HG03565 (cell line): Measurements from ENCODE around the gene LOXHD1.

Experiments
- ATAC-seq: cut with Tn5 transposase; IDR thresholded peaks from one replicate; pipeline ENCODE4 v1.9.1; 2021; ENCODE audit warnings: mild to moderate bottlenecking, moderate library complexity; ENCODE audit not compliant: unreplicated experiment

LOXHD1 gene

DNA sequence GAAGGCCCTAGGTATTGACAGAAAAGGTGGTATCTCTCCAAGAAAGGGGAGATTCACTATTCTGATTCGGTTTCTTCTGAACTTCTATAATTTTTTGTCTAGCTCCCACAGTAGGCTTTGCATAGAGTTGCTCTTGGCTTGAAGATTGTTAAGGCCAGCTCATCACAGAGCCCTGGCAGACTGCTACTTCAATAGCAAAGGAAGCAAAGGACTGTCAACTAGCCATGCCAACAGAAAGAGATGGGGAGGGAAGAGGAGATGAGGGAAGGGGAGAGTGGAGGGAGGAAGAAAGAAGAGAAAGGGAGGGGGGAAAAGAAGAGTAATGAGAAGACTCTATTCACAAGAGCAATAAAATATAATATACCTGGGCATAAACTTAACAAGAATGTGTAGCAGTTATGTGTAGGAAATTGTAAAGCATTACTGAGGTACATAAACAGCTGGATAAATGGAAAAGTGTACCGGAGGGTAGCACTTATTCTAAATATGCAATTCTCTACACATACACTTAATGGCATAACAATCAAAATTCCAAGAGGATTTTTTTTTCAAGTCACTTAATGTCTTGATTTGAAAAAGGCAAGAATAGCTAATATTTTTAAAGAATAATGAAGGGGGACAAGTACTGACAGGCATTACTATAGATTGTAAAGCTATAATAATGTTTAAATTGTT, 102.5 kb downstream of the LOXHD1 start:
- ATAC-seq: no peak

- ATAC-seq: no peak
These were observed 106.4 kb downstream of the LOXHD1 start for GRCh38 chr18:46550609-46551008.

- ATAC-seq: no peak
These were observed 109.5 kb downstream of the LOXHD1 start for GRCh38 chr18:46547520-46547919.

DNA sequence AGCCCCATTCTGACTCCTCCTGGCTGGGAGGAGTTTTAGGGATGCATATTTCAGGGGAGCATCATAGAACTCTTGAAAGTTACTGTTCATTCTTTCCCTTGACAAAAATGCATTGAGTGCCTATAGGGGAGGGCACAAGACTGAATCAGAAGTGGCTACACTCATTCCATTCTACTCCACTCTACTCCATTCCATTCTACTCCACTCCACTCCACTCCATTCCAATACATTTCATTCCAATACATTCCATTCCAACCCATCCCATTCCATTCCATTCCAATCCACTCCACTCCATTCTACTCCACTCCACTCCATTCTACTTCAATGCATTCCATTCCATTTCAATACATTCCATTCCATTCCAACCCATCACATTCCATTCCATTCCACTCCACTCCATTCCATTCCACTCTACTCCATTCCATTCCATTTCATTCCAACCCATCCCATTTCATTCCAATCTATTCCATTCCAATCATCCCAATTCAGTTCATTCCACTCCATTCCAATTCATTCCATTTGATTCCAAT, 110.8 kb downstream of the LOXHD1 start:
- ATAC-seq: no peak

DNA sequence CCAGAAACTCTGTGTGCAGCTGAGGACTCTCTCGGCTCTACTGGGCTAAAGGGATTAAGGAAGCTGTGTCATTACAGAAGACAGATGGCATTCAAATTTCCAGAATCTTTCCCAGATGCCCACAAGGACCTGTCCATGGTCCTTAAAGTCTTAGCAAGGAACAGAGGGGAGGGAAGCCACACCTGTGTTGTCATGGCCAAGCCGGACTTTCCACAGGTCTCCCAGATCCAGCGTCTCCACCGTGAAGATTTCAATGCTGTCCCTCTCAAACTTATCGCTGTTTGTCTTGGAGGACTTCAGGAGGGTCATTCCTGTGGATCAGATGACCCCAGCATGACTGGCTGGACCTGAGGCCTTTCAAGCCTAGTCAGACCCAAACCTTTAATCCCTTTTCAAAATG, 114.5 kb downstream of the LOXHD1 start:
- no peak for ATAC-seq

DNA sequence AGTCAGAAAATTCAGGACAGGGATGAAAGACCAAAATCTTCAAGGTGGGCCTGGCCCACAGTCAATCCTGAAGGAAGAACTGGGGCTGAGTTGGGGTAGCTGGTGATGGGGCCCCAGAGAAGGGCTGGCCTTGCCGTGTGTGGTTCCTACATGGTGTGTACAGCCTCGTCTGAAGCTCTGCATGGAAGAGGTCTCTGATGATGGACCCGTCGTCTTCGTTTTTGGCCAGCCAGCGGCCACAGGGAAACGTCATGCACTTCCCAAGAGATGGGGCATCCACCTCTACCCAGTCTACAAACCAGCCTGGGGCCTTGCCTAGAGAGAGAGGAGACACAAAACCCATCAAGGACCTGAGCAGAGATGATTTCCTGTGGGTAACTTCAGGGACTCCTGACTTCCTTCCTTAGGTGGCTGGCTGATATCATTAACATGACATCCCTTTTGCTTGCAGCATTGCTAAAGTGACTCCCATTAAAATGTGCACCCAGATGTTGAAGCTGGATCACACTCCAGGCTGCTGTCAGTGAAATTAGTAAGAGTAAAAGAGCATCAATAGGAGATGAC, 115.3 kb downstream of the LOXHD1 start:
- no peak for ATAC-seq

DNA sequence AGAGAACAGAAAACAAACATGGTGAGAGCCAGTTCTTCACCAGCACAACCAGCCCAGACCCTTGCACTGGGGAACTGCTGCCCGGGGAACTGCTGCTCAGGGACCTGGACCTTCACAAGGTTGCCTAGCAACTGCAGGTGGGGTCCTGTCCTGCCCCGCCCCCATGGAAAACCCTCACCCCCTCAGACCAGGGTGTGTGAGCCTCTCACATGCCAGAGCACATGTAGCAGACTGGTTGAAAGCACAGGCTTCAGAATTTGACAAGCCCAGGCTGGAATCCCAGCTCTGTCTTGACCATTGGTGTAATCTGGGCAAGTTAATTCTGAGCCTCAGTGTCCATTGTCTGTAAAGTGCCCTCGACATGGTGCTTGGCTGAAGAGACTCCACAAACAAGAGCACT, 118.6 kb downstream of the LOXHD1 start:
- no peak for ATAC-seq

DNA sequence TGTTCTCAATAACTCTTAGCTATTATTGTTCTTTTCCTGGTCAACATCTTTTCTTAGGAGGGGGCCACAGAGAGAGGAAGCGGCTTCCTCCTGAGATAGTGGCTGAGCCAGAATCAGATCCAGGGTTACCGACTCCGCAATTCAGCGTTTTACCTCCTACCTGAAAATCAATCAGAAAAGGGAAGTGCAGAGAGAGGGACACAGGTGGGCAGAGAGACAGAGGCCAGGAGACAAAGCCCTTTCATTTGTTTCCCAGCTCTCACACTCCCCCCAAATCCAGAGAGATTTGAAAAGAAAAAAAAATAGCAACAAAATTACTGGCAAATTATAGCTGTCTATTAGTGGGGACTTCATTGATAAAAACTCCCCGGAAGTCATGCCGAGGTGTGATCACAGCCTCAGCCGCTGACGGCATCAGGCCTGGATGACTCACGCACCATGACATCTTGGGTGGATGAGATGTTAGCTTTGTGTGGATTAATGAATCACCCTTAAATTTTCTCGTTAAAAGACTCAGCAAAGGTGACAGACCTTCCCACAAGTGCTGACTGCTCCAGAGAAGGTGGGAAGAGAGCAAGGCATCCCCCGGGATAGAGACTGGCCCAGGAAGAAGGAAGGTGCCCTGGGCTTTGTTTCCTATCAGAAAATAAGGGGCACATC, 120.7 kb downstream of the LOXHD1 start:
- ATAC-seq: no peak

DNA sequence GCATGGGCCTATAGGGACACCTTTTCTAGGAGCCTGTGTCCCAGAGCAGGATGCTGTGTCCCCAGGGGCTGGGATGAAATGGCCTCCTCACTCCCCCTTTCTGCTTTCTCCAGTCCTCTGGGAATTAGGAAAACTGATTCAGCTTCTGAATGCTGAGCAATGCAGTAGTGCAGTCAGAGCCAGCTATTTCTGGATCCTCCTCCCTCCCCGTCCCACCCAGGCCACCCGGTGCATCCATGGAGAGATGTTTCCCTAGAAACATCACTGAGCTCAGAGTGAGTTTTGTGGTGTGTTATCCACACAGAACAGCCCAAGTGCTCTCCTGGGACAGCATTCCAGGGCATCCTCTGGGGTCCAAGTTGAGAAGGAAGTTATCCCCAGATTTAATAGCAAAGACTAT, 125.5 kb downstream of the LOXHD1 start:
- no peak for ATAC-seq

GRCh38 chr18:46528037-46528436, 129.0 kb downstream of the LOXHD1 start:
- ATAC-seq: no peak

DNA sequence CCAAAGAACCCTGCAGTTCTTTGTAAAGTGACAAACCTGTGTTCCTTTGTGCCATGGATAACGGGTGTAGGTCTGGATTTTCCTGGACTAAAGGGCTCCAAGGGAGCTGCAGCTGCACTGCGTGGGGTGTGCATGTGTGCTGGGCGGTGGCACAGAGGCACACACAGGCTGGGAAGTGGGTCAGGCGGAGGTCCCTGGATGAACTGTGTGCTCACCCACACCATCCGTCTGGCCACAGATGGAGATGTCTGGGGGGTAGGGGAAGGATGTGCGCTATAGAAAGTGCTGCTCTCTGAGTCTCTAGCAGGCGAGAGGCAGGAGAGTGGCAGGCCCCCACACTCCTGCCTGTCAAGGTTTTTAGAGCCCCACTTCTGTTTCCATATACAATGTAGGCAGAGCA, 137.2 kb downstream of the LOXHD1 start:
- ATAC-seq: no peak

DNA sequence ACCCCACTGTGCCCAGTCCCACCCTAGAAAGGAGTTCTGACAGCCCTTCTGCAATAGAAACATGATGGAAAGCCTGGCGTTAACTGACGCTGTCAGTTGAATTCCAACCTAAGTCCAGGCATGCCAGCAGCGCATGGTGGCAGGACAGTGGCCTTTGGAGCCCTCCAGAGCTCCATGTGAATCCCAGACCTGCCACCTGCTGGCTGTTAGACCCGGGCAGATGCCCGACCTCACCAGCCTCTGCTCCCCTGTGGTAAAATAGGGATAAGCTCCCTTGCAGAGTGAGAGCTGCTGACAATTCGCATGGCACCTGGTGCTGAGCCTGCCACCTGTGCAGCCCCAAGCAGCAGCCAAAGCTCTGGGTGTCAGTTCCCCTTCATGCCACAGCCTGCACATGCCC, 138.6 kb downstream of the LOXHD1 start:
- no peak for ATAC-seq

- no peak for ATAC-seq
These were observed 140.5 kb downstream of the LOXHD1 start for GRCh38 chr18:46516555-46516954.

DNA sequence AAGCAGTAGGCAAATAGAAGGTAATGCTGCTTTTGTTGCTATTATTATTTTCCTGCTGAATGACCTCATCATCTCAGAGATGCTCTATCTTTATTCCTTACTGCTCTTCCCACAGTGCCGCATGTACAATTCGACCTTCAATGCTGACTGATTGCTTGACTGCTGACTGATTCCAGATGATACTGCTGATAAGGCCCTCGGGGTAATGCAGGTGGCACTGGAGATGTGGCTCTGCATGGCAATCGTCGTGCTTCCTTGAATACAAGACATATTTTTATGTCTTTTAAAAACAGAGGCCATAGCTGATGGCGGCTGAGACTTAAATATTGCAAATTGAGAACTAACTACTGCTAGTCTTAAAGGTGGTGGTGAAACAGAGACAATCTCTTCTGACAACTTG, 146.6 kb downstream of the LOXHD1 start:
- no peak for ATAC-seq

DNA sequence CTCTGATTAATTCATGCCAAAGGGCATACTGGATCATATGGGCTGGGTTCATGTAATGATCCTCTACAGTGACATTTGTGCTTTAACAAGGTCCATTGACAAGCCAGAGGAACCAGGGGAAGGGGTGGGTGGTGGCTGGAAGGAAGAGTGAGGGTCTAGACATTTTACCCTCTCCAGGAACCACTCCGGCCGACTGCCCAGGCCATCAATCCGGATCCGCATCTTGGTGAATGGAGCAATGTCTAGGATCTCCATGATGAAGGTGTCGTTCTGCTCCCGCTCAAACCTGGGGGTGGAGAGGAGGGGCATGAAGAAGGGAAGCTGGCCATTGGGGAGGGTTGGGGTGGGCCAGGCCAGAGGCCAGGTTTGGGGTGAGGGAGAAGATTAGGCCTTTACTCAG, 147.5 kb downstream of the LOXHD1 start:
- ATAC-seq: no peak

DNA sequence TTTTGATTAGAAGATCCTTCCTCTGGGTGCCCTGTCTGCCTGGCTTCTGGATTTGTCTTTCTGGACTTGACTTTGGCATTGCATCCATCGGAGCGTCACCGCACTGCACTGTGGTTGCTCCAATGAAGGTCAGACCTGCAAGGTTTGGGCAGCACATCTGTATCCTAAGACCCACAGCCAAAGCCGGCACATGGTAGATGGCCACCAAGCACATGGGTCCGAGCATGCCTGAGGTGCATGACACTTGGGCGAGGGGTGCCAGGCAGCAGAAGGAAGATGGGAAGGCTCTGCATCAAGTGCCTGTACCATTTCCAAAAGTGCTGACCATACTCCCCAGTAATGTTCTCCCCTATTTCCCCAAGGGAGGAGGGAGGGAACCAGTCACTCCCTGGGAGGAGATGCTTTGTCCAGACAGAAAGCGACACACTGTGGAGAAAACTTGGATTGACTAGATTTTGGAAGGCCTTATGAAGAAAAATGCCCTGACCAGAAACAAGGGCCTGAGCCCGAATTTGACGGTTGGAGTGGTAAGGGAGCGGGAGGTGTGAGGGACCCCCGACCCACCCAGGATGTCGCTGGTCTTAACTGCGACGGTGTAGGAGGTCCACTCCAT, 149.9 kb downstream of the LOXHD1 start:
- ATAC-seq: no peak

DNA sequence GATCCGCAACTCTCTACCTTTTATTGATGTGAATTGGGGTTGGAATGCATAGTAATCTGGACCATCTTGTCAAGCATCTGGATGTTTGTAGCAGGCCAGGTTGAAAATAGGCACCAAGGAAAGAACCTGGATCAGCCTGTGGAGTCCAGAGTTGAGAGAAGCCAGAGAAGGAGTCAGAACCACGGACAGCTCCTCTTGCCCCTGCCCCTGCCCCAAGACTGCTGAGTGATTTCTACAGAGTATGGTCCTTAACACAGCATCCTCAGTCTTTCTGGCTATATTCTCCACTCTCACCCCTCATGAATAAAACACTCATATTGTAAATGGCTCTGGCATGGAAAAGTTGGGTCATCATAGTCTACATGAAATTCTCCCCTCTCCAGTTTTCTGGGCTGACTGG, 154.6 kb downstream of the LOXHD1 start:
- no peak for ATAC-seq

- no peak for ATAC-seq
These were observed 159.9 kb downstream of the LOXHD1 start for GRCh38 chr18:46497129-46497528.

GRCh38 chr18:46488471-46489213, 168.4 kb downstream of the LOXHD1 start:
- no peak for ATAC-seq

GRCh38 chr18:46485675-46486194, 171.3 kb downstream of the LOXHD1 start:
- ATAC-seq: no peak

DNA sequence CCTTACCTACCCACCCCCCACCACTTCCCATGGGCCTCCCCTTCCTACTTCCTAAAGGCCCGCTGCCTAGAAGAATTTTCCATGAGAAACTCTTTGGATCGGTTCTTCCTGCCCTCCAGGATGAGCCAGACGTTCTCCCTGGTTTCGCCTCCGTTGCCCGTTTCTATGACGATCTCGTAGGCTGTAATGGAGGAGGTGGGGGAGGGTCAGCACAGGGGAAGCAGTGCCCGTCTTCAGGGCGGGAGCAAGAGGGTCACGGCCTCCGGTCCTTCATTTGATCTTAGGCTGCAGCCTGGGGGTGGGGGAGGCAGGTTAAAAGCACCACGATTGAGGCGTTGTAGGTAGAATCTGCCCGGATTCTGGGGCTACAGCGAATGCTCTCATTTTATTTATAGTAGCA, 172.0 kb downstream of the LOXHD1 start:
- ATAC-seq: no peak
